ENCODE measurements around the gene UGP2.

The UGP2 gene

GRCh38 chr2:63866009-63866709 is 24.5 kb downstream of the UGP2 start:
- DNase-seq: no peak

GRCh38 chr2:63870679-63871078 is 29.0 kb downstream of the UGP2 start:
- DNase-seq: no peak

- DNase-seq: no peak
Observed at GRCh38 chr2:63871864-63872263, 30.2 kb downstream of the UGP2 start.

GRCh38 chr2:63872571-63873328 is 31.1 kb downstream of the UGP2 start:
- DNase-seq: no peak

- DNase-seq: no peak
Observed at GRCh38 chr2:63874204-63875130, 32.8 kb downstream of the UGP2 start.

- DNase-seq: no peak
Observed at GRCh38 chr2:63875131-63875527, 33.4 kb downstream of the UGP2 start.

- DNase-seq: no peak
Observed at GRCh38 chr2:63875559-63876245, 34.0 kb downstream of the UGP2 start.

GRCh38 chr2:63876311-63876710 is 34.6 kb downstream of the UGP2 start:
- no peak for DNase-seq

- no peak for DNase-seq
Observed at GRCh38 chr2:63878486-63878885, 36.8 kb downstream of the UGP2 start.

GRCh38 chr2:63879876-63880433 is 38.3 kb downstream of the UGP2 start:
- no peak for DNase-seq

GRCh38 chr2:63880625-63881024 is 38.9 kb downstream of the UGP2 start:
- no peak for DNase-seq

GRCh38 chr2:63881205-63881604 is 39.5 kb downstream of the UGP2 start:
- no peak for DNase-seq

- no peak for DNase-seq
Observed at GRCh38 chr2:63882395-63883105, 40.9 kb downstream of the UGP2 start.

- no peak for DNase-seq
Observed at GRCh38 chr2:63886445-63886844, 44.7 kb downstream of the UGP2 start.

GRCh38 chr2:63888053-63888452 is 46.4 kb downstream of the UGP2 start:
- DNase-seq: no peak

- peak in 1 of 4 experiments; percentile 10 for DNase-seq
Observed at GRCh38 chr2:63888490-63889402, 47.0 kb downstream of the UGP2 start.

- no peak for DNase-seq
Observed at GRCh38 chr2:63890678-63891077, 49.0 kb downstream of the UGP2 start.

- no peak for DNase-seq
Observed at GRCh38 chr2:63891488-63892030, 49.9 kb downstream of the UGP2 start.

- no peak for DNase-seq
Observed at GRCh38 chr2:63893163-63893562, 51.5 kb downstream of the UGP2 start.

GRCh38 chr2:63894167-63894566 is 52.5 kb downstream of the UGP2 start:
- no peak for DNase-seq
